ENCODE results near the gene JAK1. TPM values are rescaled to one million over a fixed set of nuclear protein-coding genes. Genes with fewer than 3 reads are reported as not detected.

JAK1 gene
- total RNA-seq, 1 donor from 2014 or later: 80.7 TPM

- Histone ChIP-seq H3K9ac (ENCODE audit: low read length) (no peak overlapping the region), H3K4me2 (ENCODE audit: low read length) (no peak overlapping the region), H3K36me3 (ENCODE audit: insufficient read depth, low read length) (no peaks in the 10 kb centered on the region), H2AFZ (ENCODE audit: low read depth, low read length) (no peak overlapping the region), H3K4me1 (ENCODE audit: insufficient read depth, low read length) (peaks cover 10% of the 10 kb centered on the region), H3K27ac (ENCODE audit: low read depth, low read length) (no peak overlapping the region), H3K9me3 (ENCODE audit: insufficient read depth, low read depth, low read length) (no peaks in the 10 kb centered on the region), H4K20me1 (ENCODE audit: insufficient read depth, low read length) (peaks cover 42% of the 10 kb centered on the region), H3K4me3 (ENCODE audit: insufficient read depth, low read depth, low read length) (no peak overlapping the region), H3K79me2 (ENCODE audit: insufficient read depth, low read length) (peaks cover 89% of the 10 kb centered on the region), H3K27me3 (ENCODE audit: insufficient read depth, low read length) (no peaks in the 10 kb centered on the region)
- peaks cover 3% of the 10 kb centered on the region for H3K9me3 Mint-ChIP-seq (ENCODE audit: unreplicated experiment)
- no peak overlapping the region for H3K4me3 Mint-ChIP-seq (ENCODE audit: unreplicated experiment)
- H3K4me1 Mint-ChIP-seq (ENCODE audit: low read depth, unreplicated experiment): peaks cover 11% of the 10 kb centered on the region
- DNase-seq (ENCODE audit: low read depth) (no peak), FAIRE-seq (no peak)
- TF ChIP-seq EZH2 (IDR thresholded peaks at IDR 0.05; ENCODE audit: insufficient read depth, low read length): no peak
- TF ChIP-seq CTCF (IDR thresholded peaks at IDR 0.05; ENCODE audit: insufficient read depth, low read depth, low read length): no peak
- no peaks in the 10 kb centered on the region for H3K27me3 Mint-ChIP-seq (ENCODE audit: low read depth, unreplicated experiment)
- no peak overlapping the region for H3K27ac Mint-ChIP-seq (ENCODE audit: unreplicated experiment)
- H3K36me3 Mint-ChIP-seq (ENCODE audit: low read depth, unreplicated experiment): no peaks in the 10 kb centered on the region
Measured at GRCh38 chr1:64928325-64928724, 38.0 kb downstream of the JAK1 start.

- peaks cover 14% of the 10 kb centered on the region for H3K4me1 ChIP-seq (ENCODE audit: insufficient read depth, low read length)
- H2AFZ ChIP-seq (ENCODE audit: low read depth, low read length): no peak overlapping the region
- H3K27me3 Mint-ChIP-seq (ENCODE audit: low read depth, unreplicated experiment): no peaks in the 10 kb centered on the region
- no peak overlapping the region for H3K9ac ChIP-seq (ENCODE audit: low read length)
- peaks cover 55% of the 10 kb centered on the region for H4K20me1 ChIP-seq (ENCODE audit: insufficient read depth, low read length)
- H3K36me3 Mint-ChIP-seq (ENCODE audit: low read depth, unreplicated experiment): no peaks in the 10 kb centered on the region
- H3K4me3 Mint-ChIP-seq (ENCODE audit: unreplicated experiment): no peak overlapping the region
- no peak overlapping the region for H3K27ac Mint-ChIP-seq (ENCODE audit: unreplicated experiment)
- H3K4me1 Mint-ChIP-seq (ENCODE audit: low read depth, unreplicated experiment): peaks cover 21% of the 10 kb centered on the region
- H3K9me3 ChIP-seq (ENCODE audit: insufficient read depth, low read depth, low read length): no peaks in the 10 kb centered on the region
- H3K79me2 ChIP-seq (ENCODE audit: insufficient read depth, low read length): peaks cover 99% of the 10 kb centered on the region
- no peaks in the 10 kb centered on the region for H3K27me3 ChIP-seq (ENCODE audit: insufficient read depth, low read length)
- TF ChIP-seq EZH2 (IDR thresholded peaks at IDR 0.05; ENCODE audit: insufficient read depth, low read length): no peak
- TF ChIP-seq CTCF (IDR thresholded peaks at IDR 0.05; ENCODE audit: insufficient read depth, low read depth, low read length): no peak
- H3K27ac ChIP-seq (ENCODE audit: low read depth, low read length): no peak overlapping the region
- H3K9me3 Mint-ChIP-seq (ENCODE audit: unreplicated experiment): peaks cover 3% of the 10 kb centered on the region
- H3K4me2 ChIP-seq (ENCODE audit: low read length): no peak overlapping the region
- DNase-seq (ENCODE audit: low read depth): no peak
- H3K4me3 ChIP-seq (ENCODE audit: insufficient read depth, low read depth, low read length): no peak overlapping the region
- no peaks in the 10 kb centered on the region for H3K36me3 ChIP-seq (ENCODE audit: insufficient read depth, low read length)
- FAIRE-seq: no peak
Measured at GRCh38 chr1:64925594-64925993, 40.8 kb downstream of the JAK1 start.

GRCh38 chr1:64923294-64923718 is 43.0 kb downstream of the JAK1 start:
- TF ChIP-seq EZH2 (IDR thresholded peaks at IDR 0.05; ENCODE audit: insufficient read depth, low read length) (no peak), CTCF (IDR thresholded peaks at IDR 0.05; ENCODE audit: insufficient read depth, low read depth, low read length) (no peak)
- no peak overlapping the region for H3K4me2 ChIP-seq (ENCODE audit: low read length)
- no peak overlapping the region for H2AFZ ChIP-seq (ENCODE audit: low read depth, low read length)

More at GRCh38 chr1:64923294-64923718, 43.0 kb downstream of the JAK1 start:
- Histone ChIP-seq H3K36me3 (ENCODE audit: insufficient read depth, low read length) (no peaks in the 10 kb centered on the region), H3K4me3 (ENCODE audit: insufficient read depth, low read depth, low read length) (no peak overlapping the region), H3K9ac (ENCODE audit: low read length) (no peak overlapping the region), H3K79me2 (ENCODE audit: insufficient read depth, low read length) (peaks cover 94% of the 10 kb centered on the region), H4K20me1 (ENCODE audit: insufficient read depth, low read length) (peaks cover 53% of the 10 kb centered on the region), H3K27ac (ENCODE audit: low read depth, low read length) (no peak overlapping the region), H3K27me3 (ENCODE audit: insufficient read depth, low read length) (no peaks in the 10 kb centered on the region), H3K9me3 (ENCODE audit: insufficient read depth, low read depth, low read length) (no peaks in the 10 kb centered on the region), H3K4me1 (ENCODE audit: insufficient read depth, low read length) (peaks cover 20% of the 10 kb centered on the region)
- DNase-seq (ENCODE audit: low read depth): peak; percentile 21
- FAIRE-seq: no peak
- Mint-ChIP-seq H3K36me3 (ENCODE audit: low read depth, unreplicated experiment) (no peaks in the 10 kb centered on the region), H3K4me1 (ENCODE audit: low read depth, unreplicated experiment) (peaks cover 21% of the 10 kb centered on the region), H3K27ac (ENCODE audit: unreplicated experiment) (no peak overlapping the region), H3K27me3 (ENCODE audit: low read depth, unreplicated experiment) (no peaks in the 10 kb centered on the region), H3K9me3 (ENCODE audit: unreplicated experiment) (no peaks in the 10 kb centered on the region), H3K4me3 (ENCODE audit: unreplicated experiment) (no peak overlapping the region)
